GM18867 (cell line): ENCODE results near the gene CTNNBL1.
"Not testable (repeated sequence)": the region's sequence is repeated elsewhere in the genome, so short reads cannot be mapped to it uniquely, and the experiment has no call there.

Experiments
- ATAC-seq: cut with Tn5 transposase; IDR thresholded peaks from one replicate; pipeline ENCODE4 v1.9.1; 2021; ENCODE audit warnings: mild to moderate bottlenecking, moderate library complexity; ENCODE audit not compliant: unreplicated experiment

CTNNBL1 gene

GRCh38 chr20:37848706-37849105, 154.9 kb downstream of the CTNNBL1 start:
- ATAC-seq: no peak

DNA sequence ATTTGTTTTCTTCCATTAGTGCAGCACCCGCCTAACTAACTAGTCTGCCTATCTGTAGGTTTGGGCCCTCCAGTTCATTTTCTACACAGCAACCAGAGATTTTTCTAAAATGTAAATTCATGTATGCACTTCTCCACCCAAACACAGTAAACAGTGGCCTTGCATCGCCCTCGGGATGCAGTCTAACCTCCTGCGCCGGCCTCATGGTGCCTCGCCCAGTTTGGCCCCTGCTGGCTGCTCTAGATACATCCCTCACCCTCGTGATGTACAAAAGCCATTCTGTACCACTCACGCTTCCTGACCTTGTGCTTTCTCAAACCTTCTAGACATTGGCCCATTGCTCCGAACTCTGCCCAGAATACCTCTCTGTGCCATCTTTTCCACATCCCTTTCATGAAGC, 155.3 kb downstream of the CTNNBL1 start:
- no peak for ATAC-seq

GRCh38 chr20:37849566-37849965, 155.7 kb downstream of the CTNNBL1 start:
- ATAC-seq: no peak

GRCh38 chr20:37850036-37850592, 156.3 kb downstream of the CTNNBL1 start:
- ATAC-seq: no peak

DNA sequence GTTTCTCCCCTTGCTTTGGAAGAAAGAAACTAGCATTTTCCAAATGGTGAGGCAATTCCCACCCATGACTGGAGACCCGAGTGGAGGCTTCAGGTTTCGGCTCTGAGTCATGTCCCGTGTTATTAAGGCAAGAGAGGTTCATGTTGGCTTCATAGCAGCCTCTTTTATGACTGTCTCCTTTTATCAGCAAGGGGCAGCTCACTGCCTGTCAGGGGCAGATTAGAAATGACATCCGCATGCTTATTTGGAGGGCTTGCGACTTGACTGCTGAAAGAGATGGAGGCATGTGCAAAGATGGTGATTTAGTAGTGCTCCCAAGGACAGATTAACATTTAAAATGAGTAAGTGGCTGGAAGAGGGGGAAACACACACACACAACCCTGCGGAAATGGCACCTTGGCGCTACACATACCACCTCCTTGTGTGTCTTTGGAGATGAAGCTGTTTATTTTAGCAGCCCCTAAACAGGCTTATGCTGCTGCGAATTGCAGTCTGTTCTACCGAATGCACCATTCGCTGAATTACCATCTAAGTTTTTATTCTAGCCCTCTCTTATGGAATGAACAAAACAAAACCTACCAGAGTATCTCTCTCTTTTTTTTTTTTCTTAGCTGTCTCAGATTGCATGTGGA, 157.0 kb downstream of the CTNNBL1 start:
- no peak for ATAC-seq

DNA sequence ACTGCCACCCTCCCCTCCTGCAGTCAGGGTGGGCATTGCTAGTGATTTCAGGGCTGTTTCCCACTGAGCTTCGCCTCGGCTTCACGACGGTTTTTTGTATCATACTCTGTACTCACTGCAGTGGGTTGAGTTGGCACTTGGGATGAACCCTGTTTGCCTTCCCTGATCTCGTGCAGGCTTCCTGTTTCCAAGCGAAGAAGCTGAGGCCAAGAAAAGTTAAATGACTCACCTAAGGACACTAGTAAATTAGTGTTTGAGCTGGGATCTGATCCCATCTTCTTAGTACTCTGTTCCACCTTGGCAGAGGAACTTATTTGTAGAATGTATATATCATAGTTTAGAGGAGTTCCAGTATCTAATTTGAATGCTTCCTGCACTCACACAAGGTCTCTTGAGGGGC, 158.8 kb downstream of the CTNNBL1 start:
- ATAC-seq: no peak

- peak; percentile 82 for ATAC-seq
These were observed 160.1 kb downstream of the CTNNBL1 start for GRCh38 chr20:37853823-37854375.

GRCh38 chr20:37856034-37856433, 162.2 kb downstream of the CTNNBL1 start:
- ATAC-seq: not testable (repeated sequence)

DNA sequence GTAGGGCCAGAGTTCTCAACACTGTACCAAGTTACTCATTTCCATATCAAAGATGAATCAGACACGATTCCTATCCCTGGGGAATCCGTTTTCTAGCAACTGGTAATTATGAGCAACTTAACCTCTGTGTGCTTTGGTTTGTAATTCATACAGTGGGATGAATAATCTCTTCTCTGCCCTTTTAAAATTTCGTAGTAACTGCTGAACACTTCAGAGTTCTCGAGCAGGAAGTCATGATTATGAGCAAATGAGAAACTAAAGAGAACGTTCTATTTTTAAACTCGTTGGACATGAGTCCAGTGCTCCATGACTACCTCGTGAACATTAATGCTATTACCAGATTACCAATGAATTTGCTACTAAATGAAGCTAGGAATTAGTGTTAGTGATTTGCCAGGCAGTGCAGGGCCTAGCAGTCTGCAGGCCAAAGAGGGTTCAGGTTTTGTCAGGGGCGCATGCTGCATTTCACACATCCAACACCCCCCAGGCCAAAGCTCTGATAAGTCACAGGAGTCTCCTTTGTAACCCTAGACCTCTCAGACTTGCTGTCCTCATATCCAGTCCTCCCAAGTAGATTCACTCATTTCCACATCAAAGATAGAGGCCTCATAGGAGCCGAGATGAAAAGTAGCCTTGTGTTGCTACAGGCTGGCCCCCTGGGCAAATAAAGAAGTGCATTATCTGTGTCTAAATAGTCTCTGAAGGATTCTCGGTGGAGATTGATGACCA, 163.3 kb downstream of the CTNNBL1 start:
- no peak for ATAC-seq

DNA sequence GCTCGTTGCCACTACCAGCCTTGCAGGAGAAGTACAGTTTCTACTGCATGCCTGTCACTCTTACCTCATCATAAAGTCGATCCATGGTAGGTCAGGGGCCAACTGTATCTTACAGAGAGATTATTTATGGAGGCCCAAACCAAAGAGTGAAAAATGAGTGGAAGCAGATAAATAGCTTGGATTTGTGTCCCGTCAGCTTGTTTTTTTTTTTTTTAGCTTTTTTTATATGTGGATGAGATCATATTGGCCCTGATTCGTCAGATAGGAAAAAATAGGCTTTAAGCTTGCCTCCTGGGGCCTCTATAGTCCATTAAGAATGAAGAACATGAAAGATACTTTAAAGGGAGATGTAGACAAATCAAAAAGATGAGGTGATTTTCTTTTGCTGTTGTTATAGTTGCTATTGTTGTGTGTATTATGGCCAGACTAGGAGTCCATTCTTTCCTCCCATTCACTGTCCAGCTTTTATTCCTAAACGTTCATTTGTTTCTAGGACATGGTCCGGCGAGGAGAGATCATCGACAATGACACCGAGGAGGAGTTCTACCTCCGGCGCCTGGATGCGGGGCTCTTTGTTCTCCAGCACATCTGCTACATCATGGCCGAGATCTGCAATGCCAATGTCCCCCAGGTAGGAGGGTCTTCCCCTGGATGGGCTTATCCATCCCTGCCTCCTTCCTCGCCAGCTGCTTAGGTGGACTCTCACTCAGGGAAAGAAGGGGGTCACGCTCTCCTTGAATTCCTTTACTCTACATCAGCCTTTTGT, 165.8 kb downstream of the CTNNBL1 start:
- ATAC-seq: no peak

DNA sequence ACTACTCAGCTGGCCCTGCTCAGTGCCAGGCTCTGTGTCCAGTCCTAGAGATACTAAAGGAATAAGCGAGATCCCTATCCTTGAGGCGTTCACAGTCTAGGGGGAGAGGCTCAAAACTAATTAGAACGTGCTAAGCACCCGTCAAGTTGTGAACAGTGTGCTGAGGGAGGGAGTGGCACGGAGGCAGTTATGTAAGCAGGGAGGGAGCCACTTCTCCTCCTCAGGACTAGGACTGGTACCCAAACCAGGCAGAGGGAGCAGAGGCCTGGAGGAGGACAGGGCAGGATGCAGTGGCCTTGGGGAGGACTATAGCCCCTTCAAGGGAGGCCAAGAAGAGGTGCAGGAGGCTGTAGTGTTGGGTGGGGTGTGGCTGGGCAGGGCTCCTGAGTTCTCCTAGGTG, 169.5 kb downstream of the CTNNBL1 start:
- ATAC-seq: no peak

DNA sequence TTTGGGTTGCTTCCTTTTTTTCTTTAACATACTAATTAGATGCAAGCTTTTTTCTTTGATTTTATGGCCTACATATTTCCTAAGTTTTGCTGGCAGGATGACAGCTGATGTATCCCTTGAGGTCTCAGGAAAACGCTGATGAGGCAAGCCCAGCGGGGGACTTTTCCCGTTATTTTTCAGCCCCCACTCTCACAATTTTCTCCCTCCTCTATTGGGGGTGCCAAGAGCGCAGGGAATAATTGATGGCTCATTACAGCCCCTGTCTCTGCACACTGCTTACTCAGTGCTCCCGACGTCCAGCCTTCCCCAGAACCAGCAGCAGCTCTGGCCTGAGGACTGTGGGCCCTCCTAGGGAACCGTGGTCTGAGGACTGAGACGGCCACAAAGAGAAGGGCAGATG, 170.5 kb downstream of the CTNNBL1 start:
- no peak for ATAC-seq

- no peak for ATAC-seq
These were observed 172.2 kb downstream of the CTNNBL1 start for GRCh38 chr20:37866051-37866450.

DNA sequence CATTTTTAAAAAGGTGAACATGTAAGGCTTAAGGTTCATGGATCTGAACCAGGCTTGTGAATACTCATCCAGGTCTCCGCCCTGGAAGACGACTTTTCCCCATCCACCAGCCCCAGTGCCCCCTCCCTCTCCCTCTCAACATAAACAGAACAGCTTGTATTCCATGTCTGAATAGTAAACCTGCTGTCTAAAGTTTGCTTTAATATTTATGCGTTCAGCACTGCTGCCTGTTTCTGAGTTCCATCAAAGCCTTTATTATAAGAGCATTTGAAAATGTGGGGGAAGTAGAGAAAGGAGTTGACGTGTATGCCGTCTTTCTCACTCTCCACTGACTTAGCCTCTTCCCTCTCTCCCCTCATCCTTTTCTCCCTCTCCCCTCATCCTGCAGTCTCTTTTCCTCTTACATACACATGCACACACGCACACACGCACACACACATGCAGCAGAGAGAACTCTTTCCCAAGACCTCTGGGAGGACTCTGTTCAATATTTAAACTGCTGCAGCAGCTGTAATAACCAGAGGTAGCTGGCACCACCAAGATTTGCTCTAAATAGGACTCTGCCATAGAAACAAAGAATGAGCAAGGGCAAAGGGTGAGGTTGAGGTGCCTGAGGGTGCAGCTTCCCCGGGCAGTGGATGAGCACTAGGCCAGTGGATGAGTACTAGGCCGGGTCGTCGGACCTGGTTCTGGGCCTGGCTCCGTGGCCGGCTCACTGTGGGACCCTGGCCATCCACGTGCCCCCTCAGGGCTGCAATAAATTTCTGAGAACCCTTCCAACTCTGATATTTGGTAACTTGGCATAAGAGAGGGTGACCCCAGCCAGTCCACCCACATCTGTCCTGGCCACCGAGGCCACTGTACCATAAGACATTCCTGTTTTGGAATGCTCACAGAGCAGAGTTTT, 173.7 kb downstream of the CTNNBL1 start:
- no peak for ATAC-seq

GRCh38 chr20:37868851-37869333, 175.1 kb downstream of the CTNNBL1 start:
- ATAC-seq: no peak

GRCh38 chr20:37869334-37869861, 175.6 kb downstream of the CTNNBL1 start:
- ATAC-seq: no peak

DNA sequence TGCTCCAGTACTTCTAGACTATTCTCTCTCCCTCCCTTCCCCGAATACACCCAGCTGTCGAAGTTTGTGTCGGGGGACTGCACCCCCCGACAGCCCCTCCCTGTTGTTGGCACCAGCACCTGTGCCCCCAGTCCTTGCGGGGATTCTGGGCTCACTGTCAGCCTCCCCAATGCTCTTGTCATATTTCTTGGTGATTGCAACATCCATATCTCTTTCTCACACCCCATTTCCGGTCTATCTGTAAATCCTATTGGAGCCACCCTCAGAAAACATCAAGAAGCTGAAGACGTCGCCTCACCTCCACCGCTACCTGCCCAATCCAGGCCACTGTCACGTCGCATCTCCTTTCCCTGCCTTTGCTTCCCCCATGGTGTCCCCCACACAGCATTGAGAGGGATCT, 176.5 kb downstream of the CTNNBL1 start:
- no peak for ATAC-seq

DNA sequence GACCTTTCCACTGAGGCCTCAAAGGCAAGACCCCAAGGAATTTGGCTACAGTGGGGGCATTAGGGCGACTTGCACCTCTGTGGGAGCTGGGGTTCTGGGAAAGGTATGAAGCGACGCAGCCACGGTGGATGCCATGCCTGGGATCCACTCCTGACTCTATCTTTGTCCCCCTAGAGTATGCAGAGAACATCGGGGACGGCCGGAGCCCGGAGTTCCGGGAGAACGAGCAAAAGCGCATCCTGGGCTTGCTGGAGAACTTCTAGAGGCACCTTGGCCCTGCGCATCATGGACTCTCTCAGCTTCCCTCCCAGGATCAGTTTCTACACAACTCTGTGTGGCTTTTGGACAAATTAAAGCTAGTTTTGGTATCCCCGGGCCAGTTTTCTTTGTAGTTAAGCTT, 177.9 kb downstream of the CTNNBL1 start:
- no peak for ATAC-seq

DNA sequence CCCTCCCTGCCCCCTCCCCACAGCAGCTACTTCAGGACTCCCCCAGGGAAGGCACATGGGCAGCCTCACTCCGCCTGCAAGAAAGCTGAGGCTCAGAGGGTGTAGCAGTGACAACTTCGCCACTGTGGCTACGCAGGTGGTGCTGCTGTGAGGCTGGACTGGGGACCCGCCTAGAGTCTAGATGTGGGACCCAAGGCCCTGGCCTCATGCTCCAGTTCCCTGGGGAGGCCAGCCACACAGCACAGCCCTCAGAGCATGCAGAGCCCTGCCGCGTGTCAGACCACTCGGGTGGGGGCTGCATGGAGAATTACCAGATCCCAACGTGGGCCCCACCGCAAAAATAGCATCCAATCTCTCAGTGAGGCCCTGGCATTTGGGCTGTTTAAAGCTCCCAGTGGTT, 178.3 kb downstream of the CTNNBL1 start:
- ATAC-seq: no peak

GRCh38 chr20:37873884-37874283, 180.1 kb downstream of the CTNNBL1 start:
- no peak for ATAC-seq
